SK-N-SH treated with all-trans-retinoic acid at 6 μM for 48 hours (cell line): ENCODE data around the gene SHANK1.

Experiments
- ATAC-seq: fragments of 200-7000 bp; cut with Tn5 transposase; 3 replicates; pipeline ENCODE4 v1.9.1; 2020; ENCODE audit warnings: mild to moderate bottlenecking, moderate library complexity
- ARNTL ChIP-seq: fragments of 450-650 bp; formaldehyde crosslinking; IDR thresholded peaks from 2 replicates; pipeline ENCODE4 v1.5.0; 2020; ENCODE audit warnings: low read depth, mild to moderate bottlenecking, moderate library complexity, borderline replicate concordance
- BACH2 ChIP-seq: fragments of 250-450 bp; sonication (Bioruptor Pico); IDR thresholded peaks from 2 replicates; pipeline ENCODE4 v1.9.0; 2021; ENCODE audit warnings: mild to moderate bottlenecking, borderline replicate concordance
- CSDC2 ChIP-seq: fragments of 250-450 bp; sonication (Bioruptor Pico); IDR thresholded peaks from 2 replicates; pipeline ENCODE4 v1.5.0; 2020; ENCODE audit warnings: mild to moderate bottlenecking, moderate library complexity
- CSRNP3 ChIP-seq: fragments of 250-450 bp; sonication (Bioruptor Pico); IDR thresholded peaks from 2 replicates; pipeline ENCODE4 v1.5.1; 2021; ENCODE audit warnings: mild to moderate bottlenecking, moderate library complexity
- ESRRG ChIP-seq: fragments of 250-450 bp; sonication (Bioruptor Pico); IDR thresholded peaks from 2 replicates; pipeline ENCODE4 v1.6.1; 2021; ENCODE audit warnings: mild to moderate bottlenecking
- GLIS3 ChIP-seq: fragments of 250-450 bp; sonication (Bioruptor Pico); IDR thresholded peaks from 2 replicates; pipeline ENCODE4 v1.5.0; 2020; ENCODE audit warnings: mild to moderate bottlenecking, moderate library complexity
- ISL1 ChIP-seq: fragments of 250-450 bp; sonication (Bioruptor Pico); IDR thresholded peaks from 2 replicates; pipeline ENCODE4 v2.1.2; 2022; ENCODE audit warnings: mild to moderate bottlenecking, moderate library complexity
- SNAI2 ChIP-seq: fragments of 250-450 bp; sonication (Bioruptor Pico); IDR thresholded peaks from 2 replicates; pipeline ENCODE4 v1.5.0; 2020; ENCODE audit warnings: mild to moderate bottlenecking, moderate library complexity
- TCF4 ChIP-seq: fragments of 250-450 bp; sonication (Bioruptor Pico); IDR thresholded peaks from 2 replicates; pipeline ENCODE4 v1.8.0; 2021; ENCODE audit warnings: mild to moderate bottlenecking, moderate library complexity, borderline replicate concordance
- TOX ChIP-seq: fragments of 250-450 bp; sonication (Bioruptor Pico); IDR thresholded peaks from 2 replicates; pipeline ENCODE4 v1.8.0; 2021; ENCODE audit warnings: mild to moderate bottlenecking, moderate library complexity, borderline replicate concordance
- ZC3H10 ChIP-seq: fragments of 250-450 bp; sonication (Bioruptor Pico); IDR thresholded peaks from 2 replicates; pipeline ENCODE4 v1.5.1; 2021; ENCODE audit warnings: mild to moderate bottlenecking, moderate library complexity
- ZFP3 ChIP-seq: fragments of 250-450 bp; sonication (Bioruptor Pico); IDR thresholded peaks from 2 replicates; pipeline ENCODE4 v1.5.0; 2020; ENCODE audit warnings: mild to moderate bottlenecking, moderate library complexity
- ZFP30 ChIP-seq: fragments of 450-650 bp; formaldehyde crosslinking; IDR thresholded peaks from 2 replicates; pipeline ENCODE4 v1.5.0; 2022; ENCODE audit warnings: mild to moderate bottlenecking, moderate library complexity
- ZNF565 ChIP-seq: fragments of 450-650 bp; formaldehyde crosslinking; conservative IDR thresholded peaks from 2 replicates; pipeline ENCODE4 v1.5.0; 2020; ENCODE audit warnings: low read depth, mild to moderate bottlenecking, moderate library complexity
- ZNF70 ChIP-seq: fragments of 450-650 bp; formaldehyde crosslinking; IDR thresholded peaks from 2 replicates; pipeline ENCODE4 v1.5.0; 2020; ENCODE audit warnings: mild to moderate bottlenecking, moderate library complexity
- ZNF8 ChIP-seq: fragments of 450-650 bp; formaldehyde crosslinking; IDR thresholded peaks from 2 replicates; pipeline ENCODE4 v1.5.0; 2020; ENCODE audit warnings: mild to moderate bottlenecking, moderate library complexity
- TF ChIP-seq, protein P1 (sequence below): fragments of 250-450 bp; sonication (Bioruptor Pico); IDR thresholded peaks from 2 replicates; pipeline ENCODE4 v1.8.0; 2021; ENCODE audit warnings: low read depth, mild to moderate bottlenecking, moderate library complexity, borderline replicate concordance
- TF ChIP-seq, protein P2 (sequence below): fragments of 250-450 bp; sonication (Bioruptor Pico); IDR thresholded peaks from 2 replicates; pipeline ENCODE4 v1.8.0; 2020; ENCODE audit warnings: mild to moderate bottlenecking, moderate library complexity, borderline replicate concordance
- TF ChIP-seq, protein P3 (sequence below): fragments of 250-450 bp; sonication (Bioruptor Pico); IDR thresholded peaks from 2 replicates; pipeline ENCODE4 v1.5.1; 2020; ENCODE audit warnings: low read depth, mild to moderate bottlenecking, moderate library complexity
- TF ChIP-seq, protein P4 (sequence below): fragments of 250-450 bp; sonication (Bioruptor Pico); IDR thresholded peaks from 2 replicates; pipeline ENCODE4 v1.5.0; 2020; ENCODE audit warnings: mild to moderate bottlenecking, moderate library complexity

SHANK1 gene

GRCh38 chr19:50668879-50669278, 50.7 kb downstream of the SHANK1 start:
- ATAC-seq: no peak
- TF ChIP-seq TOX (CRISPR knock-in tag) (no peak), ARNTL (no peak), ZFP30 (CRISPR knock-in tag) (no peak), GLIS3 (CRISPR knock-in tag) (no peak), CSRNP3 (no peak), ZNF70 (CRISPR knock-in tag) (no peak), ZNF565 (no peak), ESRRG (no peak), BACH2 (no peak), ZNF8 (no peak), ZC3H10 (CRISPR knock-in tag) (no peak), SNAI2 (no peak), ZFP3 (CRISPR knock-in tag) (no peak), ISL1 (CRISPR knock-in tag) (no peak), CSDC2 (CRISPR knock-in tag) (no peak)
- TF ChIP-seq, protein P1, sequence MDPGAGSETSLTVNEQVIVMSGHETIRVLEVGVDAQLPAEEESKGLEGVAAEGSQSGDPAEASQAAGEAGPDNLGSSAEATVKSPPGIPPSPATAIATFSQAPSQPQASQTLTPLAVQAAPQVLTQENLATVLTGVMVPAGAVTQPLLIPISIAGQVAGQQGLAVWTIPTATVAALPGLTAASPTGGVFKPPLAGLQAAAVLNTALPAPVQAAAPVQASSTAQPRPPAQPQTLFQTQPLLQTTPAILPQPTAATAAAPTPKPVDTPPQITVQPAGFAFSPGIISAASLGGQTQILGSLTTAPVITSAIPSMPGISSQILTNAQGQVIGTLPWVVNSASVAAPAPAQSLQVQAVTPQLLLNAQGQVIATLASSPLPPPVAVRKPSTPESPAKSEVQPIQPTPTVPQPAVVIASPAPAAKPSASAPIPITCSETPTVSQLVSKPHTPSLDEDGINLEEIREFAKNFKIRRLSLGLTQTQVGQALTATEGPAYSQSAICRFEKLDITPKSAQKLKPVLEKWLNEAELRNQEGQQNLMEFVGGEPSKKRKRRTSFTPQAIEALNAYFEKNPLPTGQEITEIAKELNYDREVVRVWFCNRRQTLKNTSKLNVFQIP: no peak
- TF ChIP-seq, protein P2, sequence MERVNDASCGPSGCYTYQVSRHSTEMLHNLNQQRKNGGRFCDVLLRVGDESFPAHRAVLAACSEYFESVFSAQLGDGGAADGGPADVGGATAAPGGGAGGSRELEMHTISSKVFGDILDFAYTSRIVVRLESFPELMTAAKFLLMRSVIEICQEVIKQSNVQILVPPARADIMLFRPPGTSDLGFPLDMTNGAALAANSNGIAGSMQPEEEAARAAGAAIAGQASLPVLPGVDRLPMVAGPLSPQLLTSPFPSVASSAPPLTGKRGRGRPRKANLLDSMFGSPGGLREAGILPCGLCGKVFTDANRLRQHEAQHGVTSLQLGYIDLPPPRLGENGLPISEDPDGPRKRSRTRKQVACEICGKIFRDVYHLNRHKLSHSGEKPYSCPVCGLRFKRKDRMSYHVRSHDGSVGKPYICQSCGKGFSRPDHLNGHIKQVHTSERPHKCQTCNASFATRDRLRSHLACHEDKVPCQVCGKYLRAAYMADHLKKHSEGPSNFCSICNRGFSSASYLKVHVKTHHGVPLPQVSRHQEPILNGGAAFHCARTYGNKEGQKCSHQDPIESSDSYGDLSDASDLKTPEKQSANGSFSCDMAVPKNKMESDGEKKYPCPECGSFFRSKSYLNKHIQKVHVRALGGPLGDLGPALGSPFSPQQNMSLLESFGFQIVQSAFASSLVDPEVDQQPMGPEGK: no peak
- TF ChIP-seq, protein P3, sequence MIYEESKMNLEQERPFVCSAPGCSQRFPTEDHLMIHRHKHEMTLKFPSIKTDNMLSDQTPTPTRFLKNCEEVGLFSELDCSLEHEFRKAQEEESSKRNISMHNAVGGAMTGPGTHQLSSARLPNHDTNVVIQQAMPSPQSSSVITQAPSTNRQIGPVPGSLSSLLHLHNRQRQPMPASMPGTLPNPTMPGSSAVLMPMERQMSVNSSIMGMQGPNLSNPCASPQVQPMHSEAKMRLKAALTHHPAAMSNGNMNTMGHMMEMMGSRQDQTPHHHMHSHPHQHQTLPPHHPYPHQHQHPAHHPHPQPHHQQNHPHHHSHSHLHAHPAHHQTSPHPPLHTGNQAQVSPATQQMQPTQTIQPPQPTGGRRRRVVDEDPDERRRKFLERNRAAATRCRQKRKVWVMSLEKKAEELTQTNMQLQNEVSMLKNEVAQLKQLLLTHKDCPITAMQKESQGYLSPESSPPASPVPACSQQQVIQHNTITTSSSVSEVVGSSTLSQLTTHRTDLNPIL (CRISPR knock-in tag): no peak
- TF ChIP-seq, protein P4, sequence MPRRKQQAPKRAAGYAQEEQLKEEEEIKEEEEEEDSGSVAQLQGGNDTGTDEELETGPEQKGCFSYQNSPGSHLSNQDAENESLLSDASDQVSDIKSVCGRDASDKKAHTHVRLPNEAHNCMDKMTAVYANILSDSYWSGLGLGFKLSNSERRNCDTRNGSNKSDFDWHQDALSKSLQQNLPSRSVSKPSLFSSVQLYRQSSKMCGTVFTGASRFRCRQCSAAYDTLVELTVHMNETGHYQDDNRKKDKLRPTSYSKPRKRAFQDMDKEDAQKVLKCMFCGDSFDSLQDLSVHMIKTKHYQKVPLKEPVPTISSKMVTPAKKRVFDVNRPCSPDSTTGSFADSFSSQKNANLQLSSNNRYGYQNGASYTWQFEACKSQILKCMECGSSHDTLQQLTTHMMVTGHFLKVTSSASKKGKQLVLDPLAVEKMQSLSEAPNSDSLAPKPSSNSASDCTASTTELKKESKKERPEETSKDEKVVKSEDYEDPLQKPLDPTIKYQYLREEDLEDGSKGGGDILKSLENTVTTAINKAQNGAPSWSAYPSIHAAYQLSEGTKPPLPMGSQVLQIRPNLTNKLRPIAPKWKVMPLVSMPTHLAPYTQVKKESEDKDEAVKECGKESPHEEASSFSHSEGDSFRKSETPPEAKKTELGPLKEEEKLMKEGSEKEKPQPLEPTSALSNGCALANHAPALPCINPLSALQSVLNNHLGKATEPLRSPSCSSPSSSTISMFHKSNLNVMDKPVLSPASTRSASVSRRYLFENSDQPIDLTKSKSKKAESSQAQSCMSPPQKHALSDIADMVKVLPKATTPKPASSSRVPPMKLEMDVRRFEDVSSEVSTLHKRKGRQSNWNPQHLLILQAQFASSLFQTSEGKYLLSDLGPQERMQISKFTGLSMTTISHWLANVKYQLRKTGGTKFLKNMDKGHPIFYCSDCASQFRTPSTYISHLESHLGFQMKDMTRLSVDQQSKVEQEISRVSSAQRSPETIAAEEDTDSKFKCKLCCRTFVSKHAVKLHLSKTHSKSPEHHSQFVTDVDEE (CRISPR knock-in tag): no peak
- TF ChIP-seq, all 23 proteins: peak for 0

DNA sequence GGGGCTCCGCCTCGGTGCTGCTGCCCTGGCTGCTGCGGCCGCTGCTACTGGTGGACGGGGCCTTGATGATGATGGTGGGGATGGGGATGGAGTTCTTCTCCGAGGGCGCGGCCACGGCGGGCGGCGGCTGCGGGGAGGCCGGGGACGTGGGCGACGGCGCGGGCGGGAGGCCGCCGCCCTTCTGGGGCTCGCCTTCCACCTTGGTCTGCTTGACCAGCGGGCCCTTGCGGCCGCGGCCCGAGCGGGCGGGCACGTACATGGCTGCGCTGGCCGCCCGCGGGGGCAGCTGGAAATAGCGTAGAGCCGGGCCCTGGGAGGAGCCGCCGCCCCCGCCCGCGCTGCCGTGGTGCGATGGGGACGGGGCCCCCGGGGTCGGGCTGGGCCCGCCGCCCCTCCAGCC, 51.2 kb downstream of the SHANK1 start:
- no peak for ATAC-seq
- TF ChIP-seq ZNF70 (CRISPR knock-in tag): no peak
- no peak for TF ChIP-seq CSRNP3
- no peak for TF ChIP-seq ZNF565

- no peak for ATAC-seq
- TF ChIP-seq BACH2 (no peak), ARNTL (no peak), TOX (CRISPR knock-in tag) (no peak), ZFP30 (CRISPR knock-in tag) (no peak), ZC3H10 (CRISPR knock-in tag) (no peak), ZNF565 (no peak), TCF4 (CRISPR knock-in tag) (no peak), ISL1 (CRISPR knock-in tag) (no peak), ZNF8 (no peak)
- TF ChIP-seq, protein P4 (CRISPR knock-in tag): no peak
- TF ChIP-seq, protein P2: no peak
- TF ChIP-seq, protein P1: no peak
Observed at GRCh38 chr19:50667759-50668231, 51.8 kb downstream of the SHANK1 start.
